Ovary (tissue), 3 donors: ENCODE results near the gene AUH.

Source experiments
- EP300 ChIP-seq: sonication (generic); formaldehyde crosslinking; IDR thresholded peaks from one replicate; pipeline ENCODE4 v1.6.1; 2017; ENCODE audit warnings: antibody characterized with exemption
- POLR2A ChIP-seq: fragments of 450-650 bp; IDR thresholded peaks from one replicate; pipeline ENCODE4 v1.6.1; 2017; ENCODE audit warnings: antibody characterized with exemption, mild to moderate bottlenecking, moderate library complexity
- TF ChIP-seq, protein P1 (sequence below), 3 donors: fragments of 450-650 bp in 2 of 3; fragments of 200-600 bp in 1 of 3; IDR thresholded peaks; one replicate each; pipeline versions ENCODE4 v1.5.1 to v1.8.0; 2016 to 2022; ENCODE audit warnings: antibody characterized with exemption in 3 of 3, mild to moderate bottlenecking in 1 of 3
- donor health status: DM: no; HTN: no; CAD: no.

DNA sequence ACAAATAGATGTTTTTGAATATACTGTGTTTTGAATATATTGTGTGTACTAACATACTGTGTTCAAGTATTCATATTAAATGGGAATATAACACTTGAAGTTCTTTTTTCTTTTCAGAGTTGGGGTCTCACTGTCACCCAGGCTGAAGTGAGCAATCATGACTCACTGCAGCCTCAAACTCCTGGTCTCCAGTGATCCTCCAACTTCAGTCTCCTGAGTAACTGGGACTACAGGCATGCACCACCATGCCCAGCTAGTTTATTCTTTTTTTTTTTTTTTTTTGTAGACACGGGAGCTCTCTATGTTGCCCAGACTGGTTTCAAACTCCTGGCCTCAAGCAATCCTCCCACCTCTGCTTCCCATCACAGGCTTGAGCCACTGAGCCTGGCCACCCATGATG is 23.2 kb upstream of the AUH start:
- TF ChIP-seq POLR2A (no peak), EP300 (no peak)
- TF ChIP-seq, protein P1, sequence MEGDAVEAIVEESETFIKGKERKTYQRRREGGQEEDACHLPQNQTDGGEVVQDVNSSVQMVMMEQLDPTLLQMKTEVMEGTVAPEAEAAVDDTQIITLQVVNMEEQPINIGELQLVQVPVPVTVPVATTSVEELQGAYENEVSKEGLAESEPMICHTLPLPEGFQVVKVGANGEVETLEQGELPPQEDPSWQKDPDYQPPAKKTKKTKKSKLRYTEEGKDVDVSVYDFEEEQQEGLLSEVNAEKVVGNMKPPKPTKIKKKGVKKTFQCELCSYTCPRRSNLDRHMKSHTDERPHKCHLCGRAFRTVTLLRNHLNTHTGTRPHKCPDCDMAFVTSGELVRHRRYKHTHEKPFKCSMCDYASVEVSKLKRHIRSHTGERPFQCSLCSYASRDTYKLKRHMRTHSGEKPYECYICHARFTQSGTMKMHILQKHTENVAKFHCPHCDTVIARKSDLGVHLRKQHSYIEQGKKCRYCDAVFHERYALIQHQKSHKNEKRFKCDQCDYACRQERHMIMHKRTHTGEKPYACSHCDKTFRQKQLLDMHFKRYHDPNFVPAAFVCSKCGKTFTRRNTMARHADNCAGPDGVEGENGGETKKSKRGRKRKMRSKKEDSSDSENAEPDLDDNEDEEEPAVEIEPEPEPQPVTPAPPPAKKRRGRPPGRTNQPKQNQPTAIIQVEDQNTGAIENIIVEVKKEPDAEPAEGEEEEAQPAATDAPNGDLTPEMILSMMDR (IDR thresholded peaks at IDR 0.05), result no peak
